ENCODE results near the gene OR51B2. TPM values are rescaled to one million over a fixed set of nuclear protein-coding genes. Genes with fewer than 3 reads are reported as not detected.

Gene OR51B2
- total RNA-seq, 1 experiment from 2014 or later, result 17.1 TPM

GRCh38 chr11:5310423-5310822, 13.7 kb downstream of the OR51B2 start:
- no peaks in the 10 kb centered on the region for H3K9me2 ChIP-seq (ENCODE audit: insufficient read depth)
- no TSS peak for BruUV-seq (replicated peaks)

More at GRCh38 chr11:5310423-5310822, 13.7 kb downstream of the OR51B2 start:
- ChIA-PET CTCF (no interaction called here), RAD21 (ENCODE audit: low non-redundant PET in 1 of 2, low total read pairs in 2 of 2, uncharacterized antibody in 2 of 2, unreplicated experiment in 2 of 2) (no interaction called here), POLR2A (no interaction called here)
- H3K27me3 ChIP-seq (ENCODE audit: insufficient read depth, low read length), result no peaks in the 10 kb centered on the region
- H3K4me1 ChIP-seq (ENCODE audit: control insufficient read depth in 1 of 2, insufficient read depth in 2 of 2, low read length in 2 of 2), result no peaks in the 10 kb centered on the region
- ATAC-seq, result no peak
- peaks cover 0 to 4% of the 10 kb centered on the region in 2 experiments; a peak in 2 of 4 replicates for H3K36me3 ChIP-seq (ENCODE audit: control insufficient read depth in 1 of 2, insufficient read depth in 2 of 2, low read length in 2 of 2)
- H4K20me1 ChIP-seq (ENCODE audit: insufficient read depth), result 0 out of 2 replicates have a peak, but pooled peaks cover 10% of the 10 kb centered on the region
- no peak overlapping the region for H3K9ac ChIP-seq (ENCODE audit: low read length)
- TF ChIP-seq SIN3A (IDR thresholded peaks at IDR 0.05; ENCODE audit: low read depth) (no peak), EGR1 (IDR thresholded peaks at IDR 0.05; ENCODE audit: low read depth) (no peak), SP1 (IDR thresholded peaks at IDR 0.05; ENCODE audit: low read depth) (no peak), SRF (IDR thresholded peaks at IDR 0.05; ENCODE audit: low read depth) (no peak), TCF7L2 (IDR thresholded peaks at IDR 0.05; ENCODE audit: borderline replicate concordance, extremely low read depth, insufficient read depth, insufficient read length) (no peak), CEBPB (IDR thresholded peaks at IDR 0.05; ENCODE audit: low read depth) (no peak), POLR2A (IDR thresholded peaks at IDR 0.05; ENCODE audit: borderline replicate concordance, extremely low read depth, insufficient read depth, insufficient read length) (no peak), ZNF274 (IDR thresholded peaks at IDR 0.05; ENCODE audit: low read depth, low read length) (no peak), ZBTB33 (IDR thresholded peaks at IDR 0.05; ENCODE audit: extremely low read depth, insufficient replicate concordance, low read length) (no peak), CBX3 (IDR thresholded peaks at IDR 0.05; ENCODE audit: low read depth) (no peak), FOSL1 (IDR thresholded peaks at IDR 0.05; ENCODE audit: low read depth) (no peak), JUND (IDR thresholded peaks at IDR 0.05) (no peak)
- TF ChIP-seq, protein P1, sequence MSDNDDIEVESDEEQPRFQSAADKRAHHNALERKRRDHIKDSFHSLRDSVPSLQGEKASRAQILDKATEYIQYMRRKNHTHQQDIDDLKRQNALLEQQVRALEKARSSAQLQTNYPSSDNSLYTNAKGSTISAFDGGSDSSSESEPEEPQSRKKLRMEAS (IDR thresholded peaks at IDR 0.05), result no peak
- intact Hi-C loops (cut with micrococcal nuclease), result no loop called here
- no peak overlapping the region for H2AFZ ChIP-seq (ENCODE audit: low read depth, low read length, poor library complexity, severe bottlenecking)
- no peak for DNase-seq (ENCODE audit: low read depth, low spot score)
- H3K79me2 ChIP-seq (ENCODE audit: insufficient read depth, low read length), result peaks cover 4% of the 10 kb centered on the region; the same call in 1 of the 2 replicates
- no peak overlapping the region for H3K4me2 ChIP-seq (ENCODE audit: low read length)
- H3K4me3 ChIP-seq (replicated peaks in 1 of 2; ENCODE audit: low read depth in 1 of 2, low read length in 2 of 2), result no peak overlapping the region
- H3K27ac ChIP-seq (ENCODE audit: low read depth, low read length), result no peak overlapping the region
- no peaks in the 10 kb centered on the region for H3K9me3 ChIP-seq (ENCODE audit: control insufficient read depth in 1 of 2, insufficient read depth in 1 of 2, low read depth in 1 of 2, low read length in 2 of 2)

All from HCT116 (cell line).